Kidney (tissue), 14 donors: ENCODE results near the gene CTNNA2. TPM values are rescaled to one million over a fixed set of nuclear protein-coding genes. Genes with fewer than 3 reads are reported as not detected.

Experiments used
- DNase-seq, 5 donors: peaks; one replicate each; pipeline ENCODE4 v3.0.0-alpha.2; 2013 to 2020
- FAIRE-seq: peaks from 2 replicates; lab custom pipeline; 2012; peaks lifted over from hg19 to GRCh38; lab: Jason Lieb, UNC
- H3K27ac ChIP-seq, 2 donors: one replicate each; pipeline ENCODE4 v1.7.0; 2013; ENCODE audit warnings: low read depth in 2 of 2, low read length in 2 of 2, inconsistent platforms in 1 of 2
- H3K27me3 ChIP-seq: one replicate; pipeline ENCODE4 v1.7.1; 2013; ENCODE audit warnings: low read length, inconsistent platforms; ENCODE audit not compliant: control insufficient read depth, insufficient read depth
- H3K36me3 ChIP-seq, 3 donors: one replicate each; pipeline versions ENCODE4 v1.7.0 to v1.7.1; 2013; ENCODE audit warnings: low read length in 3 of 3, control low read depth in 1 of 3, inconsistent platforms in 1 of 3; ENCODE audit not compliant: insufficient read depth in 3 of 3, control insufficient read depth in 2 of 3
- H3K4me1 ChIP-seq, 3 donors: one replicate each; pipeline versions ENCODE4 v1.7.0 to v1.7.1; 2013; ENCODE audit warnings: low read length in 3 of 3, inconsistent platforms in 1 of 3, low read depth in 1 of 3; ENCODE audit not compliant: control insufficient read depth in 2 of 3, insufficient read depth in 2 of 3
- H3K4me3 ChIP-seq, 3 donors: one replicate each; pipeline versions ENCODE4 v1.7.0 to v1.8.1; 2013; ENCODE audit warnings: low read length in 3 of 3, control low read depth in 1 of 3, inconsistent platforms in 1 of 3
- H3K9ac ChIP-seq, 3 donors: one replicate each; pipeline versions ENCODE4 v1.7.0 to v1.7.1; 2013; ENCODE audit warnings: low read length in 3 of 3, control low read depth in 1 of 3, inconsistent platforms in 1 of 3
- H3K9me3 ChIP-seq, 3 donors: one replicate each; pipeline versions ENCODE4 v1.7.0 to v1.7.1; 2013; ENCODE audit warnings: low read length in 3 of 3, control low read depth in 1 of 3, inconsistent platforms in 1 of 3; ENCODE audit not compliant: control insufficient read depth in 2 of 3, insufficient read depth in 1 of 3
- intact Hi-C: fragments of 100-400 bp; cut with DNase I; formaldehyde crosslinking; loops from one replicate; pipeline ENCODE4 v1.11.1; 2022
- polyA plus RNA-seq: library from polyadenylated mRNA; stranded (reverse); fragments of 350-450 nt; fragmentation: Illumina TruSeq; extraction: RNeasy Lipid Tissue Mini Kit (QIAGEN cat#74804); gene quantifications from one replicate; pipeline ENCODE4 v1.2.3, GENCODE V29; 2014; ENCODE audit warnings: low read depth, low replicate concordance; ENCODE audit not compliant: insufficient read depth
- total RNA-seq: library from RNA; stranded (reverse); fragmentation: NEBNext Ultra II Directional; extraction: Animal tissue kit (Norgen Biotek cat#: 25700); gene quantifications from one replicate; pipeline ENCODE4 v1.2.1, GENCODE V29; 2021
- TF ChIP-seq, protein P1 (sequence below): IDR thresholded peaks from 3 replicates; pipeline ENCODE4 v1.5.1; 2012; ENCODE audit warnings: mild to moderate bottlenecking, moderate library complexity, borderline replicate concordance; ENCODE audit not compliant: insufficient read depth; ENCODE audit errors: extremely low read depth
- donor health status: control.
- donor health status: control.
- donor health status: control.
- donor health status: control.
- donor health status: control.
- donor health status: DM: yes; HTN: yes; CAD: no.
- donor health status: Normal renal cell carcinoma (clear cell type).

CTNNA2 gene
- total and polyA plus RNA-seq, 2 donors from 2014 or later = 0.47 TPM; not detected in 1

DNA sequence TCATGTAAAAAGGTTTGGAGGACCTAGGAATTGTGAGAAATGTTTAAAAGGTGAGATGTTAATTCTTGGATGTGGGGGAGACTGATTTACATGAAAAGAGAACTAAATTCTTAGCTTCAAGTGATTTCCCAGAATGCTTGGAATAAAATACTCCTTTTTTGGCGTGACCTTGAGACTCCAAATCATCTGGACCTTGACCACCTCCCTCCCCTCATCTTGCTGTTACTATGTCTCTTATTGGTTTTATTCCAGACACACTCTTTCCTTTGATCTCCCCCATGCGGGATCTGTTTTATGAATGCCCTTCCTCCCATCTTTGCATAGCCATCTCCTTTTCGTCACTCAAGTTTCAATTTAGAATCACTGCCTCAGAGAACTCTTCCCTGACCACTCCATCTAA lies 811.7 kb downstream of the CTNNA2 start:
- no peaks in the 10 kb centered on the region for H3K27me3 ChIP-seq
- H3K4me3 ChIP-seq = no peak overlapping the region
- TF ChIP-seq, protein P1, sequence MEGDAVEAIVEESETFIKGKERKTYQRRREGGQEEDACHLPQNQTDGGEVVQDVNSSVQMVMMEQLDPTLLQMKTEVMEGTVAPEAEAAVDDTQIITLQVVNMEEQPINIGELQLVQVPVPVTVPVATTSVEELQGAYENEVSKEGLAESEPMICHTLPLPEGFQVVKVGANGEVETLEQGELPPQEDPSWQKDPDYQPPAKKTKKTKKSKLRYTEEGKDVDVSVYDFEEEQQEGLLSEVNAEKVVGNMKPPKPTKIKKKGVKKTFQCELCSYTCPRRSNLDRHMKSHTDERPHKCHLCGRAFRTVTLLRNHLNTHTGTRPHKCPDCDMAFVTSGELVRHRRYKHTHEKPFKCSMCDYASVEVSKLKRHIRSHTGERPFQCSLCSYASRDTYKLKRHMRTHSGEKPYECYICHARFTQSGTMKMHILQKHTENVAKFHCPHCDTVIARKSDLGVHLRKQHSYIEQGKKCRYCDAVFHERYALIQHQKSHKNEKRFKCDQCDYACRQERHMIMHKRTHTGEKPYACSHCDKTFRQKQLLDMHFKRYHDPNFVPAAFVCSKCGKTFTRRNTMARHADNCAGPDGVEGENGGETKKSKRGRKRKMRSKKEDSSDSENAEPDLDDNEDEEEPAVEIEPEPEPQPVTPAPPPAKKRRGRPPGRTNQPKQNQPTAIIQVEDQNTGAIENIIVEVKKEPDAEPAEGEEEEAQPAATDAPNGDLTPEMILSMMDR = no peak
- no peak overlapping the region for H3K27ac ChIP-seq
- no peaks in the 10 kb centered on the region for H3K9me3 ChIP-seq
- FAIRE-seq = no peak
- intact Hi-C loops = no loop called here
- no peaks in the 10 kb centered on the region for H3K36me3 ChIP-seq
- H3K9ac ChIP-seq = no peak overlapping the region
- peak in 2 of 5 donors; percentile 63 to 73 for DNase-seq
- H3K4me1 ChIP-seq = no peaks in the 10 kb centered on the region

DNA sequence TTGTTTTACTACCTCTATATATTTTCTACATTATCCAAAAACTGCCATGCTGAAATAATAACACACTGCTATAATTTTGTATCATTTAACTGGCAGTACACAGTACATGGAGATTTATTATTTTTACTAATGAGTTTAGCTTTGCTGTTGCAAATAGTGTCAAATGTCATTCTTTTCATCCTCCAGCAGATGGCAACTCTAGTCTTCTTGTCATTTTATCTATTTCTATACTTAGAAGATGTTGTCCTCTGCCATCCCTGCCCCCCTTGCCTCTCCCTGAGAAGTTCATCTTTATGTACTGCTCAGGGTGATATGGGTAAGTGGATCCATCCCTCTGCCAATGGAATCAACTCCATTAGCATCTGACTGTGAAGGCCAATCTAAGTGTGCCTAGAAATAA lies 813.4 kb downstream of the CTNNA2 start:
- Histone ChIP-seq H3K27ac (no peak overlapping the region), H3K27me3 (no peaks in the 10 kb centered on the region), H3K9ac (no peak overlapping the region), H3K9me3 (no peaks in the 10 kb centered on the region), H3K36me3 (no peaks in the 10 kb centered on the region), H3K4me1 (no peaks in the 10 kb centered on the region), H3K4me3 (no peak overlapping the region)
- DNase-seq (peak in 3 of 5 donors; percentile 28 to 85 (median 69)), FAIRE-seq (no peak)
- intact Hi-C loops = no loop called here
- TF ChIP-seq, protein P1 = peak; percentile 45

DNA sequence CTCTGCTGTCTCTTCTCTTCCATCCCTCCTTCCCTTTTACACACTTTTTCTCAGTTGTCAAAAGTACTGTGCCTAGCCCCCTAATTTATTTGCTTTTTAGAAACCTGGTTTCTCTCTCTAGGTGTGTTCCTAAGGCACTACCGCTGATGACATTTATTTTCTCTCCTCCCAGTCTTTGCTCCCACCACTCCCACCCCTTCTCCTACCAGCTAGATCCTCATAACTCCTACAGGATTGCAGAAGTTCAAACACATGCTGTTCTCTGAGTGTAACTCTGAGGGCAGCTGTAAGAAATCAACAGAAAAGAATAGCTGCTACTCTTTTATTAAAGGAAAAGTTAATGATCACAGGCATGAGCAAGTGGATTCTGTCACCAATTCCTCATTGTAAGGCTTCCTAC lies 814.0 kb downstream of the CTNNA2 start:
- FAIRE-seq = no peak
- TF ChIP-seq, protein P1 = no peak
- no peaks in the 10 kb centered on the region for H3K27me3 ChIP-seq
- no peak overlapping the region for H3K4me3 ChIP-seq
- H3K27ac ChIP-seq = no peak overlapping the region
- intact Hi-C loops = no loop called here
- H3K4me1 ChIP-seq = no peaks in the 10 kb centered on the region
- H3K9ac ChIP-seq = no peak overlapping the region
- H3K36me3 ChIP-seq = no peaks in the 10 kb centered on the region
- DNase-seq = peak in 1 of 5 donors; percentile 14
- H3K9me3 ChIP-seq = no peaks in the 10 kb centered on the region

DNA sequence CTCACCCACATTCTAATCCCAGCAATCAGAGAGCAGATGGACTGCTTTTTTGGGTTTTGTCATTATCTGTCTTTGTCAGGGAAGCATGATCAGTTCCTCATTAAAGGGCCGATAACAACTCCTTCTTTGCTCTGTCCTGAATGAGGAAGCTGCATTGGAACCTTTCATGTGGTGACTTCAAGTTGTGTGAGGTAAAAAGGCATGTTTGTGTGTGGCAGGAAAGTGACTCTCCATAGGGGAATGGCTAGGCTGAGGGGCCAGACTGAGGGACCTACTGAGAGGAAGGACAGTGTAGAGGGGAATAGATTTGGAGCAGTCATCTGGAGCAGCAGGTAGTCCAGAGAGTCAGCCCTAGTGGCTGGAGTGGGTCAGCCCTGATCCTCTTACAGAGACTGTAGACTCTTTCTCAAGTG lies 815.3 kb downstream of the CTNNA2 start:
- Histone ChIP-seq H3K4me1 (no peaks in the 10 kb centered on the region), H3K4me3 (no peak overlapping the region), H3K36me3 (no peaks in the 10 kb centered on the region), H3K27ac (no peak overlapping the region), H3K27me3 (no peaks in the 10 kb centered on the region), H3K9ac (no peak overlapping the region), H3K9me3 (no peaks in the 10 kb centered on the region)
- FAIRE-seq (no peak), DNase-seq (no peak)
- intact Hi-C loops = no loop called here
- TF ChIP-seq, protein P1 = no peak
